Right ventricle myocardium superior (tissue), 1 donor: ENCODE data around the gene ALOXE3. TPM values are rescaled to one million over a fixed set of nuclear protein-coding genes. Genes with fewer than 3 reads are reported as not detected.
"Not testable (repeated sequence)": the region's sequence is repeated elsewhere in the genome, so short reads cannot be mapped to it uniquely, and the experiment has no call there.

Source experiments
- ATAC-seq: fragments of 200-7000 bp; cut with Tn5 transposase; one replicate; pipeline ENCODE4 v1.9.1; 2020; ENCODE audit warnings: mild to moderate bottlenecking; ENCODE audit not compliant: poor library complexity
- DNase-seq: peaks from one replicate; pipeline ENCODE4 v3.0.0-alpha.2; 2020
- intact Hi-C: fragments of 100-400 bp; cut with DNase I; formaldehyde crosslinking; loops from one replicate; pipeline ENCODE4 v1.11.2; 2022
- total RNA-seq: library from RNA; stranded (reverse); fragmentation: NEBNext Ultra II Directional; extraction: Animal tissue kit (Norgen Biotek cat#: 25700); gene quantifications from one replicate; pipeline ENCODE4 v1.2.1, GENCODE V29; 2021
- donor health status: DM: no; HTN: yes; CAD: no; lungs with severe emphysema.

Gene ALOXE3
- total RNA-seq, 1 donor from 2014 or later: not detected

DNA sequence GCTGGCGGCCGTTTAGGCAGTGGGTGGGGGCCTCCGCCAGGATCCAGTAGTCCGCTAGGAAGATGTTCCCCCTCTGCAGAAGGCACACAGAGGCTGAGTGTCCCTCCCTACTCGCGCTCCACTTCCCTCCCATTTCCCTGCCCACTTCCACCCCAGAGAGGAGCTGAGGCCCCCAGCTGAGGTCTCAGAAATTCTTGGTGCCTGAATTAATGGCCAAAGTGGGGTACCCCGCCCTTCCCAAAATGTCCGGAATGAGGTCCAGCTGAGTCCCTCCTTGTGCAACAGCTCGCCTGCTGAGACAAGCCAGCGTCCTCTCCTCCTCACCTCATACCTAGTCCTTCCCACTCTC, 7.9 kb downstream of the ALOXE3 start:
- ATAC-seq (no peak), DNase-seq (no peak)
- intact Hi-C loops: no loop called here

DNA sequence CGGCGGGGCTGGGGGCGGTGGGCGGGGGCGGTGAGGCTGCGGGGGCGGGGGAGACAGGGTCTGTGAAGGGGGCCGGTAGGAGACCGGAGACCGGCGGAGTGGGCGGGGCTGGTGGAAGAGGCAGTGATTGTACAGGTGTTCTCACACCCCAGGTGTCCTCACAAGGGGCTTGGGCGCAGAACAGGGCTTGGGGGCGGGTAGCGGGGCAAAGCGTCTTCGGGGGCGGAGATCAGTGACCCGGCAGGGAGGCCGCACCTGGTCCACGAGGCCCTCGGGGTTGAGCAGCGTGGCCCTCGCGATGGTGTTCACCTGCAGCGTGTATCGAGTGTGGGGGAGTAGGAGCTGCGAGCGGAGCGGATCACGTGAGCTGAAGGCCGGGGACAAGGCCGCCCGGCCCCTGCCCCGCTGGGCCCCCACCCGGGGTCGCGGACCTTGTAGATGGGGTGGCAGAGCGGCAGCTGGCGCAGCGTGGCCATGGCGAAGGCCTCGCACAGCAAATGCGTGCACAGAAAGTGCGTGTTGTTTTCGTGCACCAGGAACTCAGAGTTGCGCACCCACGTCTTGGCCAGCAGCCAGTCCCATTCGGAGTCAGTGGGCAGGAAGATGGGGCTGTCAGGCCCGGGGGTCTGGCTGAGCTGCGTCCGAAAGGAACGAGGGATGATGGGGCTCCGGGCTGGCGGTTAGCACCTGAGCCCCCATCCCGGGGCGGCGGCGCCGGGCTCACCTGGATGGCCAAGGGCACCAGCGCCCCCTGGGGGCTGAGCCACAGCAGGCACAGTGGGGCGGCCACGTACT, 8.5 kb downstream of the ALOXE3 start:
- DNase-seq (peak; percentile 70), ATAC-seq (peak; percentile 80)
- intact Hi-C loops: no loop called here

DNA sequence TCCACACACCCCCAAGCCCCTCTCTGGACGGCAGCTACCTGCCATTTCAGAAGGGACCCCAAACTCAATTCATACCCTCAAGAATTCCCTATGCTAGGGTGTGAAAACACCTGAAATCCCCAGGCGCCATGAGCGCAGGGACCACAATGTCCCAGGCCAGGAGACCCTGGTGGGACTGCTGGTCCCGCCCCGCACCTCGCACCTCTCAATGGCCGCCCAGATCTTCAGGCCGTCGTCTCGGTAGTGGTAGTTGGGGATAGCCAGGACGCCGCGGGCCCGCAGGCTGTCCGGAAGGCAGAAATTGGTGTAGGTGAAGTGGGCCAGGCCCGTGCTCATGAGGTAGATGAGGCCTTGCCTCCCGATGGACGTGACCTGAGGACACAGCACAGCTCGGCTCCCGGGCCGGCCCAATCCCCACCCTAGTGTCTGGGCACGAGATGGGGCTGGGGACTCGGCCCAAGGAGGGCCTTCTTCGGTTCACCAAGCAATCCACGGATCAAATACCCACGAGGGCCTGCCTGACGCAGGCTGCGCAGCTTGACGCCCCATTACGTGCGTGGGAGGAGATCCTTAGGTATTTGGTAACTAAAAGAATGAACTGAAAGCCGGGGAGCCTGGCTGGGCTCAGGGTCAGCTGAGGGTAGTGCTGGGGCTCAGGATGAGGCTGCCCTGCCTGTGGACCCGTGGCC, 9.2 kb downstream of the ALOXE3 start:
- intact Hi-C loops: no loop called here
- ATAC-seq (no peak), DNase-seq (no peak)

DNA sequence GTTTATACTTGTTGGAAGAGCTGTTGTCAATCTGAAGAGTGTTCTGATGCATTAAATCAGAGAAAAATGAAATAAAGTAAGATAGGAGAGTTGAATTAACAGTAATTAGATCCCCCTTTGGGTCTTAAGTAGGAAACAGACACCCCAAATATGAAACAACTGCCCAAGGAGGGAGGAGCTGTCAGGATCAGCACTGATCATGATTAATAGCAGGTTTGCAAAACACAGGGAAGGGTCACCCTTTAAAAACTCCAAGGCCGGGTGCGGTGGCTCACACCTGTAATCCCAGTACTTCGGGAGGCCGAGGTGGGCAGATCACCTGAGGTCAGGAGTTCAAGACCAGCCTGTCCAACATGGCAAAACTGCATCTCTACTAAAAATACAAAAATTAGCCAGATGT, 11.3 kb downstream of the ALOXE3 start:
- ATAC-seq, DNase-seq, intact Hi-C loops: not testable (repeated sequence)

DNA sequence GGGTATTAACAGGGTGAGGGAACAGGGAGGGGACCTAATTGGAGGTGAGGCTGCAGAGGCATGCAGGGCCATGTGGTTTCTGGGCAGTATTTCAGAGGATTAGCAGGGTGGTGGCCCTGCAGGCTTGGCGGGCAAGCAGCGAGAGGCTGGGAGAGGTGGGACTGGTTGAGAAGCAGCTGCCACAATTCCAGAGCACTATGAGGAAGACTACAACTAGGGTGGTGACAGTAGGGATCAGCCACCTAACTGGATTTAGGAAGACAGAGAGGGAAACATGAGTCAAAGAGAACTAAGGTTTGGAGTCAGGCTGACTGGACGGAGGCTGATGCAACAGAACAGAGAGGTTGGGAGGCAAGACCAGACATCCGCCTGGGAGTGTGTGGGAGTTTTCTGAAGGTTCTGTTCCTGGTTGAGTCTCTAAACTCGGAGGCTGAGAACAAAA, 12.3 kb downstream of the ALOXE3 start:
- ATAC-seq (no peak), DNase-seq (no peak)
- intact Hi-C loops: no loop called here

DNA sequence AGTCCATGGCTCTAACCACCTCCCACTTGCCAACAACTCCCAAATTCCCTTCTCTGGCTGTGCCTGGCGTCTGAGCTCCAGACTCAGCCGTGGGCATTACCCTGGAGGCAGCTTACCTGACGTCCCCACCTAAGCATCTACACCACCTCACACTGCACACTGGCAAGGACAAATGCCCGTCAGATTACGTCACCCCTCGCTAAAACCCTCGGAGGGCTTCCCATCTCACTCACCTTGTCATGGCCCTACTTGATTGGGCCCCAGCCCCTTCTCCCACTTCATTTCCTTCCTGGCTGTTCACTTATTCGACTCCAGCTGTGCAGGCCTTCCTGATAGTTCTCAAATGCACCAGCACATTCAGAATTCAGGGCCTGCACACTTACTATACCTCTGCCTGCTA, 13.4 kb downstream of the ALOXE3 start:
- no peak for ATAC-seq

DNA sequence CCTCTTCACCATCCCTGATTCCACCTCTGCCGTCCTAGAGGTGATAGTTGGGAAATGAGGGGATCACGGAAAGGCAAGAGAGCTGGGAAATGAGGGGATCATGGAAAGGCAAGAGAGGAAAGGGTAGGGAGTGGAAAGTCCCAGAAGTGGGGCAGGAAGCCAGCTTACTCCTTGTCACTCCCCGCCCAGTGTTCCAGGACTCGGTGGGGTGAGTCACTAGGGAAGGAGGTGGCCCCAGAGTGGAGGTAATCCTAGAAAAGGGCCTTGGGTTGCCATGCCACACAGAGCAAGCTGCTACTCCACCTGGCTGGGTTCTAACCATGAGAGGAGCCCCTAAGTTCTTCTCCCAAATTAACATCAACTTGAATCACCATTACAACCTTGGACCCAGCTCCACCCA, 14.8 kb downstream of the ALOXE3 start:
- intact Hi-C loops: no loop called here
- ATAC-seq: no peak
- DNase-seq: no peak

More for the DNA sequence above, 13.4 kb downstream of the ALOXE3 start:
- intact Hi-C loops: no loop called here
- DNase-seq: no peak

DNA sequence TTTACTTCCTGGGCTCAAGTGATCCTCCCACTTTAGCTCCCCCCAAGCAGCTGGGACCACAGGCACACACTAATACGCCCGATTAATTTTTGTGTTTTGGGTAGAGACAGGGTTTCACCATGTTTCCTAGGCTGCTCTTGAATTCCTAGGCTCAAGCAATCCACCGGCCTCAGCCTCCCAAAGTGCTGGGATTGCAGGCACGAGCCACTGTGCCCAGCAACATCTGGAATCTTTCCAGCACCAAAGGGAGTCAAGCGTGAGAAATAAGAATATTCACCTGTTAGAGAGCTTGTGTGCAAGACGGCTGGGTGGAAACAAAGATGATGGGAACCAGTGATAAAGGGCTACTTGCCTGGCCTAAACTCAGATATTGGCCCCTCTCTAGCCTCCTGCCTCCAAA, 16.6 kb downstream of the ALOXE3 start:
- ATAC-seq (no peak), DNase-seq (no peak)
- intact Hi-C loops: no loop called here

DNA sequence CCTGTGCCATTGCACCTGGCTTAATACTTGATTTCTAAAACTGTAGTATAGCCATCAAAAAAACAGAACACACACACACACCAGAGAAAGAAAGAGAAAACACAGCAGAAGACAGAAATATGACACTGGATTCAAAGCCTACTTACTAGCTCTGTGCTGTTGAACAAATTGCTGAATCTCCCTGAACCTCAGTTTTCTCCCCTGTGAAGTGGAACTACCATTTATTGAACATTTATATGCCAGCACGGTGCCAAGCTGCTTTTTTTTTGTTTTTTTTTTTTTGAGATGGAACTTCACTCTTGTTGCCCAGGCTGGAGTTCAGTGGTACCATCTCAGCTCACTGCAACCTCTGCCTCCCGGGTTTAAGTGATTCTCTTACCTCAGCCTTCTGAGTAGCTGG, 17.6 kb downstream of the ALOXE3 start:
- ATAC-seq (no peak), DNase-seq (no peak)
- intact Hi-C loops: no loop called here

DNA sequence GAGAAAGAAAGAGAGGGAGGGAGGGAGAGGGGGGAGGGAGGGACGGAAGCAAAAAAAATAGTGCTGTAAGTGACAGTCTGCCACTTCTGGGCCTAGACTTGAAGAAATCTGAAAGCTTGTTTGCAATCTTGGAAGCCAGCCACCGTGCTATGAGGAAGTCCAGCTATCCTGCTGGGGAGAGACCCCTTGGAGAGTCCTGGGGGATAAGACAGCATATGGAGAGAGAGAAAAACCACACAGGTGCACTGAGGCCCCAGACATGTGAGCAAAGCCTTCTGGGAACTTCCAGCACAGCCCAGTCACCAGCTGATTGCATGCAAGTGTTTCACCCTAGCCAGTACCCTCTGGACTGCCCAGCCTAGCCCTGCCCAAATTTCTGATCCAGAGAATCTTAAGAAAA, 18.2 kb downstream of the ALOXE3 start:
- intact Hi-C loops: no loop called here
- no peak for DNase-seq
- no peak for ATAC-seq

DNA sequence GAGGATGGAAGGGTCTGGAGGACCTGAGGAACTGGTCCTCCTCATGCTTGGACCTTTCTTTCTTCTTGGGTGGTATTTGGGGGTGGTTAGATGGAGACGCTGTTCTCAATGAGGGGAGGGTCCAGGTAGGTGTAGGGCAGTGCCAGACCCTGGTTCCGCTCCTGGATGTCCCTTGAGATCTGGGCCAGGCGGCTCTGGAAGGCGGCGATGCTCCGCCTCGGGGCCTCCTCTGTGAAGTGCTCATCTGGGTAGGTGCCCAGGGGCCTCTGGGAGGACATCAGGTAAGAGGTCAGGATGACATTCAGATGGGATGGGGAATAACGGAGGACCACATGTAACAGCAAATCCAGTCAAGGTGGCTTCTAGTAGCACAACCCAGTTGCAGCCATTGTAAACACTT, 21.8 kb downstream of the ALOXE3 start:
- intact Hi-C loops: no loop called here
- no peak for ATAC-seq
- no peak for DNase-seq

DNA sequence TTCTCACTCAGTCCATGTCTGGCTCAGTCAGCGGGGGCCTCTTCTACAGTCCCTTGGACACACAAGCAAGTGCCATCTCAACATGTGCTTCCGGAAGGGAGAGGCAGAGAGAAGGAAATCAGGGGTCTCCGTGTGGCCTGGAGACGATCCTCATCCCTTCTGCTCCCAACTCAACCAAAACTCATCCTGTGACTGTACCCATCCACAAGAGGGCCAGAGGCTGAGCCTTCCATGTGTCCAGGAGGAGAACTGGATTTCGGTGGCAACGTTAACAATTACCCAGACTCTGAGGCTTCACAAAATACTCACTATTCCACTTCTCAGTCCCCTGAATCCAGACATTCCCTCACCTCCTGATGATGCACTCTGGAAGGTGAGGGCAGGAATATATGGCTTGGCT, 23.0 kb downstream of the ALOXE3 start:
- DNase-seq: no peak
- intact Hi-C loops: no loop called here
- ATAC-seq: no peak

DNA sequence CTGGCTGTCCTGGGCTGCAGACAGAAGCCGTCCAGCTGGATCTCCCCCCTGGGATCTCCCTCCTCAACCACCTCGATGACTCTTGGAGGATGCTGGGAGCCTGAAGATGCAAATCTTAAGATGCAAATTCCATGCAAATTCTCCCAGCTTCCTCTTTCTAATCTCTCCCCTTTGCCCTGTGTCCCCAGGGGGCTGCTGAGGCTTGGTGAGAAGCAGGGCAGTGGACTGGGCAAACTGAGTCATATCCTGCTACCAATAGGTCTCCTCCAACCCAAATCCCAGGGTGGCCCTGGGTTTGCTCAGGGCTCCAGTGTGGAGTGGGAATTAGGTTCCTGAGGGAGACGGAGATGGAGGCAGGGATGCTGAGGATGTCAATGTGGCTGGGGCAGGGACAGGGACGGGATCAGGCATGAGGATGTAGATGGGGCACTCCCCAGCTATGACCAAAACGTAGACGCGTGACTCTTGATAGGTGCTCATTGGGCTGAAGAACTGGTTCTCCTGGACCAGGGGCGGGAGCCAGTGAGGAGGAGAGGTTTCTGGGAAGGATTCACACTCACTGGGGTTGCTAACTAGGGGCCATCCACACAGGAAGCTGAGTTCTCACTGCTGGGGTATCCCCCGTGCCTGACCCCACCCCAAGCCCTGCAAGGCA, 27.2 kb downstream of the ALOXE3 start:
- DNase-seq (no peak), ATAC-seq (no peak)
- intact Hi-C loops: no loop called here

DNA sequence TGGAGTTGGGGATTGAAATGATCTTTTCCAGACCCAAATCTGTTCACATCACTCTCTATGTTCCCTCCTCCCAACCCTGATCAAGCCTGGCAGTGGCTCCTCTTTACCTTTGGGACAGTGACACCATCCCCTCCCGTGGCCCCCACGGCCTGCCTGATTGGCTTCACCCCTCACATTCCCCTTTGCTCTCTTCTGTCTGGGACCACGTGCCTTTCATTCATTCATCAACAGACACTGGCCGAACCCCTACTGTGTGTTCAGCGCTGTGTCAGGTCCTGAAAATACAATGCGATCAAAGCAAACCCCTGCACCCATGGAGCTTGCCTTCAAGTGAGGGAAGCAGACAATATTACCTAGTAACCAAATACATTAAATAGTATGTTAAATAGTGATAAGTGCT, 28.6 kb downstream of the ALOXE3 start:
- DNase-seq (no peak), ATAC-seq (no peak)
- intact Hi-C loops: no loop called here

DNA sequence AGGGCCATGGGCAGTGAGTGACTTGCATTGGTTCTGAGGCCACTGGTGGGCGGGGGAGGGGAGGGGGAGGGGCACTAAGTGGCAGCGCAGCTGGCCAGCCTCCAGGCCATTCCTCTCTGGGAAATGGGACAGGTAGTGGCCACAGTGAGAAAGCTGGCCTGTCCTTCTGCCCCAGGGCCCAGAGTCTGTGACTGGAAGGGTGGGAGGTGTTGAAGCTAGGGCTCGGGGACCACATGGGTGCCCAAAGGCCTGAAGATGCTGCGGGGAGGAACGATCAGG, 30.4 kb downstream of the ALOXE3 start:
- ATAC-seq (no peak), DNase-seq (no peak)
- intact Hi-C loops: no loop called here

DNA sequence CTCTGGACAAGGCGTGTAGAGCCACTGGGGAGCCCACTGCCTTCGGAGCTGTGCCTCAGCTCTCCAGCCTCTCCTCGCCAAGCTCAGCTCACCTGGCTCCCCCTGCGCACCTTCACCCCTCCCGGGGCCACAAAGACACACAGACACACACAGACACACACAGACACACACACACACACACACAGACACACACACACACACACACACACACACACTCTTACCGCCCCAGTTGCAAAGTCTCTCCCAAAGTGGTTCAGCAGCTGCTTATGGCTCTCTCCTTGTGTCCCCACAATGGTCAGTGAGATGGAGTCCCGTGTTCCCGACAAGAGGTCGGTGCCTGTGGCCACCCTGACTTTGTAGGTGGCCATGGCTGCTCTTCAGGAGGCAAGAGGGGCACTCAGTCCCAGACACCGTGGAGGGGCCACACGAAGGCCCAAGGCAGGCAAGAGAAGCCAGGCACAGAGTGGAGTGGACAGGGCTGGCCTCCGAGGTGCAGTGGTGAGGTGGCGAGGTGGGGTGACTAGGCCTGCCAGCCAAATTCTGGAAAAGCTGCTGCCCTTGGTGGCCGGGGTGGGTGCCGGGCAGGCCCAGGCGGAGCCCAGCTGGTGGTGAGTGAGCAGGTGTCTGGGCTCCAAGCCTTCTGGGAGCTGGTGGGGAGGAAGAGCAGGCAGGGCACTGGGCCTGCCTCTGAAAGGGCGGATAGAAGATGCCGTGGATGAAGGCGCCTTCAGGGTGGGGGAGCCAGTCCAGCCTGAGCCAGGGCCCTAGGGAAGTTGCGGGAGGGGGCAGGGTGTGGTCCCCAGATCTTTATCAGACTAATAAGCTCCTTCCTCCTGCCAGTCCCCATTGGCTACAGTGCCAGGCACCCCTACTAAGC, 31.0 kb downstream of the ALOXE3 start, which contains the start of gene ALOX12B:
Gene ALOX12B, minus strand, starts transcription at position 642 of the 877 bp plus-strand sequence. Its CDS starts 274 bp downstream, at position 368.
- DNase-seq (no peak), ATAC-seq (no peak)
- intact Hi-C loops: no loop called here

DNA sequence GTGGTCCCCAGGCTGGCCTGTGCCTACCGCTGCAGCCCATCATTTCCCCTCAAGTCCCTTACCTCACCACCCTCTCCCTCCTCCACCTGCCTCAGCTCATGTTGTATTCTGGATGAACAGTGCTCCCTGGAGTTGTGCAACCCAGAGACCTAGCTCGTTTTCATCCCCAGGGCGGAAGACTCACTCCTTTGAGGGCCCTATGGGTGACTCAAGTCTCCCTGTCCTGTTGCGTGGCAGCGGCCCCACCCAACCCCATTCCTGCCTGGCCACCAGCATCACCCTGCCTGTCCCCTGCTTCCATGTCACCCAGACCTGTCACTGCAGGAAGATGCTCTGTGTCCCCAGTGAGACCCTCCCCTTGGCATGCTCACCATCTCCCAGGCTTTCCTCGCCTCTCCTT, 34.1 kb downstream of the ALOXE3 start:
- no peak for ATAC-seq
- intact Hi-C loops: no loop called here
- DNase-seq: peak; percentile 14

DNA sequence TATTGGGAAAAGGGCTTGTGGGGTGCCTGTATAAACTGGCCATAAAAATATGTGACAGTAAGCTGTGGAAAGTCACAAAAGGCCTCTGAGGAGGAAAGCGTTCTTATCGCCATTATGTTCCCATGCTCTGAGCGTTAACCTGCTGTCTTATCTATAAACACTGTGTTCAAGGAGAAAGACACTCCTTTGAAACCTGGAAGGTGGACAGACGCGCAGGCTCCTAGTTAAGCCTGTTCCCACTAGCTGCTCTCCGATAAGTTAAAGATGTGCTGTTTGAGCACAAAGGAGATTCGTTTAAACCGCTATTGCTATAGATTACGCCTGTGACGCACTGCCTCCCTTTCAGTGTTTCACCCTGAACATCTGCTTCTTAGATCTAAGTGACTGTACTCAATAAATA, 36.0 kb downstream of the ALOXE3 start:
- ATAC-seq: no peak
- intact Hi-C loops: no loop called here
- DNase-seq: peak; percentile 4

DNA sequence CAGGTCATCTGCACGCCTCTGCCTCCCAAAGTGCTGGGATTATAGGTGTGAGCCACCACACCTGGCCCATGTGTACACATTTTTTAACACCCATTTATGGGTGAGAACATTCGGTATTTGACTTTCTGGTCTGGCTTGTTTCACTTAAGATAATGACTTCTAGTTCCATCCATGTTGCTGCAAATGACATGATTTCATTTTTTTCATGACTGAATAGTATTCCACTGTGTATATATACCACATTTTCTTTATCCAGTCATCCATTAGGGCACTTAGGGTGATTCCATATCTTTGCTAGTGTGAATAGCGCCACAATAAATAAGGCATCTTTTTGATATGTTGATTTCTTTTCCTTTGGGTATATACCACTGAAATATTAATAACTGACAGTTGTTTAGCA, 36.4 kb downstream of the ALOXE3 start:
- intact Hi-C loops: no loop called here
- ATAC-seq: no peak
- no peak for DNase-seq
